ENCODE results near the gene NAALADL2.

NAALADL2 gene

DNA sequence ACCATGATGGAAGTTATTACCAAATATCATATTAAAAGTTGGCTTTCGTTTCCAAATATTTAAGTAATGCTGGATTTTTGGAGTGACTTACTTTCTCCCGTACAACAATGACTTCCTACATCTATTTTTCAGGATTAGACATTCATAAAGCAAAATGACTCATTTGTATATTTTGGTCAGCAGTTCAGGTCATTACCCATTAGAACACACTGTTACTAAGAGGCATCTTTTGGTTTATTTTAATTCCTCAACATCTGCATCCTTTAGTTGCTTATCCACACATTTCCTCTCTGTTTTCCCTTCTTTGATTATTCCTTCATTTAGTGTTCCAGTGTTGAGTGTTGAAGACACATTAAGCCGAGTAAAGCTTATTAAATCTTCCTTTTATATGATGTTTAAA, 348.2 kb downstream of the NAALADL2 start:
- ATAC-seq (no peak), DNase-seq (no peak)

DNA sequence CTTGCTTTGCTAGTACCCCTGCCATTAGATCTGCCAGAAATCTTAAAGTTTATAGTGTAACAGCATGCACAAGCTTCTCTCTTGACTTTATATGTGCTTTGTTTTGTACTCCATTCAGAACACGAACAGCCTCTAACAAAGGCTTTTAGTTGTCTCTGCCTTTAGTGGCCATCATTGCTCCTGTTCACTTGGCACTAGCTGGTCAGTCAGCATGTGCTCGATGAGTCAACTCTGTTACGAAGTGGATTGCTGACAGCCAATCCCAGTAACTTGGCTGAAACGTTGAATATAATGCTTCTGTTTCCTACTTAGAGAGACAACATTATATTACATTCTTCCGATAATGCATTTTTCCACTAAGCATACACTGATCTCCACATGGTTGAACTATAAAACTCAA, 349.2 kb downstream of the NAALADL2 start:
- DNase-seq (no peak), ATAC-seq (no peak)

DNA sequence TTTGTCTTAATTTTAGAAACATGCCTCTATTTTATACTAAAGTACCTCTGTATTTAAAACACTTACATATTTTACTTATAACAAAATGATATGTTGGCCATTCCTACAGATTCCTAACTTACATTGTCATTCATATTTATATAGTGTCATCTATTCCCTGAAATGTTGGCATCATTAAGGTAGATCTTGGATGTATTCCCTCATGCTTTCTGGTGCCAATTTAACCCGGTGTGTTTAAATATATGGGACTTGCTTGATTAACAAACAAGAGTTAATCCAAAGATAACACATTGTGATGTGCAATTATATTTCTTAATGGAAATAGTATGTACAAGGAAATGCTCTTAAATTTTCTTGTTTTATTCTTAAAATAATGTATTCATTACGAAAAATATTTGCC, 352.3 kb downstream of the NAALADL2 start:
- ATAC-seq (no peak), DNase-seq (no peak)

GRCh38 chr3:175212896-175213295, 353.8 kb downstream of the NAALADL2 start:
- ATAC-seq, result no peak
- no peak for DNase-seq

GRCh38 chr3:175214216-175214615, 355.1 kb downstream of the NAALADL2 start:
- no peak for DNase-seq

DNA sequence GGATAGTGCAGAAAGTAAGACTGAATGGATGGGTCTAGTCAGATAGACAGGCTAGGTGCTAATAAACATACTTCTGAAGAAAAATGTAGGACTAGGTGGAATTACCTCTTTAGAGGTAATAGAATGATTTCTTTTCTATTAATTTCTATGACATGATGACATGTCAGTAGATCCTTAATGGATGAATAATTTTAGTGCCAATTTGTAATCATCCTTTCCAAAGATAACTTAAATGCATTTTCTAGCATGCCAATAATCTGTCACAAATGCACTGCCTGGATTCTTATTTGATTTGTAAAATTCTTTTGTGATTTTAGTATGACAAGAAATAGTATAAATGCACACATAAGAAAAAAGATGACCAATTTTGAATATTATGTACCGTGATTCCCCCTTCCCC, 356.7 kb downstream of the NAALADL2 start:
- ATAC-seq, result no peak
- no peak for DNase-seq

More at GRCh38 chr3:175214216-175214615, 355.1 kb downstream of the NAALADL2 start:
- no peak for ATAC-seq

GRCh38 chr3:175222356-175222755, 363.2 kb downstream of the NAALADL2 start:
- ATAC-seq, result no peak

GRCh38 chr3:175224051-175224450, 364.9 kb downstream of the NAALADL2 start:
- ATAC-seq, result no peak

More at GRCh38 chr3:175222356-175222755, 363.2 kb downstream of the NAALADL2 start:
- no peak for DNase-seq

DNA sequence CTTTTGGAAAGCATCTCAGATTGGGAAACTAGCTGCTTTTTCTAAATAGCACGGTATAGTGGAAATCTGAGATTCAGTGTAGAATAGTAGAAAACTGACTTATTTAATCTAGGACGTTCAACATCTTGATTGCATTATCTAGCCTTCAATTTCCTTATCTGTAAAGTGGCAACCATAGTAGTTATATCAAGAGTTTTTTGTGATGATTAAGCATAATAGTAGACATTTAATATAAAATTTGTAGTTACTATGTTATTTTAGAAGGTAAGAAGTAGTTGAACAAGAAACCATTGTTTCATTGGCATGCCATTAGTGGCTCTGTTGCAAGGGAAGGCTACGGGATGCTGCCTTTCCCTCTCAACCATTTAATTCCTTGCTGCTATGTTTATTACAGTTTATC, 367.3 kb downstream of the NAALADL2 start:
- DNase-seq (no peak), ATAC-seq (no peak)

More at GRCh38 chr3:175224051-175224450, 364.9 kb downstream of the NAALADL2 start:
- DNase-seq, result no peak

DNA sequence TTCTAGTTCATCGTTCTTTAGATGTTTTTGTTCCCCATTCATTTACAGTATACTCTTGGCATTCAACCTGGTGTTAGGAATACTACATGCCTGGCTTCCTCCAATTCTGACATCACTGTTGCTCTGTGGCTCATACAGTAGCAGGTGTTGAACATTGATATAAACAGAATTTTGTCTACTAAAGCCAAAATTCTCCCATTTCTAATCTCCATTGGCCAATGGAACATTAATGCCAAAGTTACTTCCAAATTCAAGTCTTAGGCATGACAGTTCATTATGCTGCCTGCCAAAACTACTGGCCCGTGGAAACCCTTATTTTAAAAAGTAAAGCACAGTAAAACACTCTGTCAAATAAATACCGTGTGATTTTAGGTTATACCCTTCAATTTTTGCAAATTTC, 368.0 kb downstream of the NAALADL2 start:
- DNase-seq, result no peak
- ATAC-seq, result no peak

GRCh38 chr3:175233957-175234940, 375.1 kb downstream of the NAALADL2 start:
- DNase-seq, result no peak
- ATAC-seq, result no peak

- DNase-seq, result no peak
- no peak for ATAC-seq
These were observed 379.7 kb downstream of the NAALADL2 start for GRCh38 chr3:175238801-175239200.

DNA sequence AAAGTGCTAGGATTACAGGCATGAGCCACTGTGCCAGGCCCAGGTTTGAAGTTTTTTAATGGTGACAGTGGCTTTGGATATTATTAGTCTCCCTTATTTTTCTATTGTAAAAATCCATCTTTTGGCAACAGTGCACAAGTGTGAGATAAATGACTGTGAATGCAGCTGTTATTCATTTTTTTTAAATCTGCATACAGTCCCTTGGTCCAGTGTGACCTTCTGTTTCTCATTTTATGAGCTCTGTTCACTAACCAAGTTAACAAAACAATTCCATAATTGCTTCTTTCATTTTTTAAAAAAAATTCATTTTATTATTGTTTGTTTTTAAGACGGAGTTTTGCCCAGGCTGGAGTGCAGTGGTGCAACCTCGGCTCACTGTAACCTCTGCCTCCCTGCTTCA, 381.8 kb downstream of the NAALADL2 start:
- no peak for DNase-seq
- no peak for ATAC-seq

DNA sequence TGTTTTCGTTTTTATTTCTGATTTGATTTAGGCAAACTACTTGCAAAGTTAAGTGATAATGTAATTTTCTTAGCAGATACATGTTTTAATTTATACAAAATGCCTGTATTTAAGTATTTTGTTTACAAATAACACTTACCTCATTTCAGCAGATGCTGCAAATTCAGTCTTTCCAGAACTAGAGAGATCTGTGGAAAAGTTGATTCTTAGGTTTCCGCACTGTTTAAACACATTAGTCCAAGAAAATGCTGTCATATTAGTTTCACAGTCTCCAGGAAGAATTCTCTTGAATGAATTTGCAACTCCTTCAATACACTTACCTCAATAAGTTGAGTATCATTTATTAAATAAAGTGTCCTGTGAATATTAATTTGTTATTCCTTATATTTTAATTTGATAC, 383.1 kb downstream of the NAALADL2 start:
- no peak for DNase-seq
- ATAC-seq, result no peak

GRCh38 chr3:175246234-175246633, 387.1 kb downstream of the NAALADL2 start:
- ATAC-seq, result no peak
- no peak for DNase-seq

DNA sequence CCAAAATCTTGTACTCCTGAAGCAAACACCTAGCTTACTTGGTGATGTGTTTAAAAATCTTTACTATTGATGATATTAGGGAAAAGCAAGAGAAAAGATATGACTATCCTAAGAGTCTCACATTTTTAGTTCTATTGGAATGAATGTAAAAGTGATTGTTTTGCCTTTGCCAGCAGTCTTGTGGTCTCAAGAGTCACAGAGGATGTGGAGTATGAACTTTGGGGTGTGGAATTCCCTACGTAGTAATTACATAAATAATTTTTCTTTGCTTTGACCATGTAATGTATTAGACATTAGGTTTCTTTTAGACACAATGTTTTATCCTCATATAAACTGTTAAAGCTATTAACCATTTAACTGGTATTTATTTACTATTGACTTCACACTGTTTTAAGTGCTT, 387.6 kb downstream of the NAALADL2 start:
- no peak for ATAC-seq
- DNase-seq, result no peak

GRCh38 chr3:175247629-175248028, 388.5 kb downstream of the NAALADL2 start:
- ATAC-seq, result no peak
- no peak for DNase-seq

GRCh38 chr3:175248832-175249231, 389.7 kb downstream of the NAALADL2 start:
- no peak for ATAC-seq
- DNase-seq, result no peak

GRCh38 chr3:175255698-175256097, 396.6 kb downstream of the NAALADL2 start:
- ATAC-seq, result no peak
- no peak for DNase-seq

DNA sequence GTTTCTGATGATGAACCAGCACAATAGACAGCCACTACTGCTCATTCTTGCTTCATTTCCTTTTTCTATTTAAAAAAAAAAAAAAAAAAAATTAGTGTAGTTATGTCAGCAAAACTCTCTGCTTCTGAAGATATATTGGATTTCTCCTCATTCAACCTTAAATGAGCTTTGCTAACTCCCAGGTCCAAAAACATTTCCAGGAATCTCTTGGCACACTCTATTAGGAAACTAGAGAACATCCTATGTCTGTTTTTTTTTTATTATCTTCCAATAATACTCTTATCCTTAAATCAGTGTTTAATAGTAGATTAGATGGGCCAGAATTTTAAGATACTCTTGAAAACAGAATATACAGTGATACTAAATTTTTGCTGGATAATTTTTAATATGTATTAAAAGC, 398.0 kb downstream of the NAALADL2 start:
- DNase-seq (no peak), ATAC-seq (no peak)

DNA sequence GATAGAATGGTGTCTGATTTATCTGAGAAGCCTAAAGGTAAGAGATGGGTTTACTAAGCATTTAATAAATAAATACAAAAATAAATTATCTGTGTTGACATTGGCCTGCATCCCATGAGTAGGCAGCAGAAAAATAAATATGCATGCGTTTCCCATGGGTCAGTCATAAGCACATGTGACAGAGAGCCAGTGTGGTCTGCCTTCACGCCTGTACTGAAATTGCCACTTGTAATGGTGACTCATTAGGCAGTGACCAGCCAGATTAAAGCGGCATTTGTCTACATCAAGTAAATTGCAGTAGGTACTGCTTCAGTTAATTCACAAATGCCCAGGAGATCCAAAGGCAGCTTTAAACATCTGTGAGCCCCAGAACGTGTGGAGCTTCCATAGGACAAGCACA, 399.6 kb downstream of the NAALADL2 start:
- DNase-seq (no peak), ATAC-seq (no peak)

DNA sequence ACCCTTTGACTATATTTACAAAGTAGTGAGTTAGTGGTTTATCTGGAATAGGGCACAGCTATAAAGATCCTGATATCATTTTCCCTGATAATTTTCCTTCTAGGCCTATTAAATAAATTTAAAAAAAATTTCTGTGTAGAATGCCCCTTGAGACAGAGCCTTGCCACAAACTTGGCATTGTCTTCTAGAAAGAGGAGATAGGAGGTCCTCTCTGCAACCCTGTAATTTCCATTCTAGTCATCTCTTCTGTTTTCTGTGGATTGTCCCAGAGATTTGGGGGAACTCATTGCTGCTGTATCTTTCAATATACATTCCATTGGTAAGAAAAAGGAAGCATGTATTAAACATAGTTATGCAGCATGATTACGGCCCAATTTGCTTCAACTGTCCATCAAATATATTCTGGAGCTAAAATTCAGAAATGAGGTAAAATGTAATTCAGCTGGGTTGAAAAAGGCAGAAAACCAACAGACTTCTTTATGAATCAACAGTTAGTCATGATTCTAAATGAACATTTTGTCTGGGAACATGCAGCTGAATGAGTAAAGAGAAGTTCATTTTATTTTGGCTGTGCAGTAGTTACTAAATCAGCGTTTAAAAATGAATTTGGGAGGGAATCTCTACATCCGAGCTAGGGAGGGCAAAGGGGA, 401.1 kb downstream of the NAALADL2 start:
- no peak for DNase-seq
- ATAC-seq, result no peak

DNA sequence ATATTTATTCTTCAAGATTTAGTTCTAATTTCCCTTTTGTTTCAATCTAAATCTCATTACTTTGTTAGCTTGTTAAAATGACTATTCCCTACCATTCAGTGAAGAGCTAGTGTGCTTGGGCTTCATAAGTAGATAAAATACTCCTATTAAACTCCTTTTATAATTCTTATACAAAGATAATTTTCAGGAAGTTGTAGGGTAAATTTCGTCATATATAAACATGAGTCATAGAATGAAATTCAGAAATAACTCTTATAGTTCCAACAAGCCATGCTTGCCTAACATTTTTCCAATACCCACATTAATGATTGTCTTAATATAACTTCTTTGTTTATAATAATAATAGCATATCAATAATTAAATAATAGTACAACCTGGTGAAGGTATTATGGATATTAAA, 407.3 kb downstream of the NAALADL2 start:
- ATAC-seq (no peak), DNase-seq (no peak)
